Measurements from ENCODE around the gene CDC16.

CDC16 gene

DNA sequence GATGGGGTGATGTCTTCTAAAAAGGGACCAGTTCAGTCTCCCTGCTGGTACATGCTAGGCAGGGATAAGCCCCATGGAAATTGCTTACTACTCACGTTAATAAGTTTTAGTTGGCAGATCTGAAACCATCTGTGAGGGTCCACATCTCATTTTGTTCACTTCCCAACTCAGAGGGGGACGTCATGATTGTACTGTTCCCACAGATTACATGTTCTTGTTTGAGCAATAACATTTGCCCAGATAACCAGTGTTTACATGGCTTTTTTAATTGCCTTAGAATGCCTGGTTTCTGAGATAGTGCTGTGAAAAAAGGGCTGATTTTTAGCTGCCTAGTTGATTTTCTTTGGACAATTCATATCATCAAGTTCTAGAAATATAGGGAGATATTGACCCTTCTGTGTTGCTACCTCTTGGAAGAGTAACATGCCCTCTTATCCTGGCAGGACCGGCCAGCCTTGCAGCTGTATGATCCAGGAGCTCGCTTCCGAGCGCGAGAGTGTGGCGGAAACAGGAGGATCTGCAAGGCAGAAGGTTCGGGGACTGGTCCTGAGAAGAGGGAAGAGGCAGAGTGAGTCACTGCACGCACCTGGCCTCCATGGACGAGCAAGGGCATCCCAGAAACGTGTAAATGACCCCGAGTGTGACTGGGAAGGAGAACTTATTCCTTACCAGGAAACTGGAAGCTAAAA, 69.8 kb downstream of the CDC16 start:
- no peak for DNase-seq

GRCh38 chr13:114309086-114309485, 74.4 kb downstream of the CDC16 start:
- no peak for DNase-seq

GRCh38 chr13:114309806-114310410, 75.2 kb downstream of the CDC16 start:
- no peak for DNase-seq

DNA sequence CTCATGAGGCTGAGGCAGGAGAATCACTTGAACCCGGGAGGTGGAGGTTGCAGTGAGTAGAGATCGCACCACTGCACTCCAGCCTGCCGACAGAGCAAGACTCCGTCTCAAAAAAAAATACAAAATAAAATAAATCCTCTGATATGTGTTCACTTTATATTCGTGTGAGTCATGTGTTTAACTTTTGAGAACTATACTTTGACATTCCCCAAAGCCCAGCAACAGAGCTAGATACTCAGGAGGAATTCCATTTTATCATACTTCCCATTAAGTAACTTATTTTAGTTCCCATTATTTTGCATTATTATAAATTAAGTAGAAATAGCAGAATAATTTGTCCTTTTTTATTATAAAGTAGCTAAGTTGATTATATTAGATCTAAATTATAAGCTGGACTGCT, 76.3 kb downstream of the CDC16 start:
- DNase-seq, result peak; percentile 30

DNA sequence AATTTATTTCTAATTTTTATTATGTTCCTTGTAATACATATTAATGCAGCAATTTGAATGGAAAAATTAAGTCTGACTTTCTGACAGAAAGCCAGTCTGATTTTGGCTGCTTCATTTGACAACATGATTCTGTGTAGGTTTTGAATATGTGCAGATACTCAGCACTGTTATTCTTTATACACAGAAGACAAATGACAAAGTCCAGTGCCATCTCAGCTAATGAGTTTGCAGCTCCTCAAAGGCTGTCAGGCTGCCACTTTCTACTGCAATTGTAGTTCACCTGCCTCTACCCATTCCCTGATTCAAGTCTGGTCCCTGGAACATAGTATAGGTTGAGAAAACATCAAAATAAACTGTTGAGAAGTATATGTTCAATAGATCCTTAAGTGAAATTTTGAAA, 76.7 kb downstream of the CDC16 start:
- DNase-seq, result no peak

GRCh38 chr13:114311908-114312307, 77.2 kb downstream of the CDC16 start:
- no peak for DNase-seq

DNA sequence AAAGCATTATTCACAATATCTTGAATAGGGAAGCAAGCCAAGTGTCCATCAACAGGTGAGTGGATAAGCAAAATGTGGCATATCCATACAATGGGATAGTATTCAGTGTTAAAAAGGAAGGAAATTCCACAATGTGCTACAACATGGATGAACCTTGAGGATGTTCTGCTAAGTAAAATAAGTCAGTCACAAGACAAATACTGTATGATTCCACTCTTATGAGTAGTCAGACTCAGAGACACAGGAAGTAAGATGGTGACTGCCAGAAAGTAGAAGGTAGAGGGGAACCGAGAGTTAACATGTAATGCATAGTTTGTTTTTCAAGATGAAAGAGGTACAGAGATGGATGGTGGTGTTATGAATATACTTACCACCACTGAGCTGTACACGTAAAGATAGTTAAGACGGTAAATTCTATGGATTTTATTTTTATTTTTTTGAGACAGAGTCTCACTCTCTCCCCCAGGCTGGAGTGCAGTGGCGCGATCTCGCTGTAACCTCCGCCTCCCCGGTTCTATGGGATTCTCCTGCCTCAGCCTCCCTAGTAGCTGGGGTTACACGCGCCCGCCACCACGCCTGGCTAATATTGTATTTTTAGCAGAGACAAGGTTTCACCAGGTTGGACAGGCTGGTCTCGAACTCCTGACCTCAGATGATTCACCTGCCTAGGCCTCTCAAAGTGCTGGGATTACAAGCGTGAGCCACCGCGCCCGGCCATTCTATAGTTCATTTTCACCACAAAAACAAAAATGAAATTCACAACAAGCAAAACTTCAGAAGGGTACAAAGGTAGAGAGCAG, 78.6 kb downstream of the CDC16 start:
- peak; percentile 39 for DNase-seq

DNA sequence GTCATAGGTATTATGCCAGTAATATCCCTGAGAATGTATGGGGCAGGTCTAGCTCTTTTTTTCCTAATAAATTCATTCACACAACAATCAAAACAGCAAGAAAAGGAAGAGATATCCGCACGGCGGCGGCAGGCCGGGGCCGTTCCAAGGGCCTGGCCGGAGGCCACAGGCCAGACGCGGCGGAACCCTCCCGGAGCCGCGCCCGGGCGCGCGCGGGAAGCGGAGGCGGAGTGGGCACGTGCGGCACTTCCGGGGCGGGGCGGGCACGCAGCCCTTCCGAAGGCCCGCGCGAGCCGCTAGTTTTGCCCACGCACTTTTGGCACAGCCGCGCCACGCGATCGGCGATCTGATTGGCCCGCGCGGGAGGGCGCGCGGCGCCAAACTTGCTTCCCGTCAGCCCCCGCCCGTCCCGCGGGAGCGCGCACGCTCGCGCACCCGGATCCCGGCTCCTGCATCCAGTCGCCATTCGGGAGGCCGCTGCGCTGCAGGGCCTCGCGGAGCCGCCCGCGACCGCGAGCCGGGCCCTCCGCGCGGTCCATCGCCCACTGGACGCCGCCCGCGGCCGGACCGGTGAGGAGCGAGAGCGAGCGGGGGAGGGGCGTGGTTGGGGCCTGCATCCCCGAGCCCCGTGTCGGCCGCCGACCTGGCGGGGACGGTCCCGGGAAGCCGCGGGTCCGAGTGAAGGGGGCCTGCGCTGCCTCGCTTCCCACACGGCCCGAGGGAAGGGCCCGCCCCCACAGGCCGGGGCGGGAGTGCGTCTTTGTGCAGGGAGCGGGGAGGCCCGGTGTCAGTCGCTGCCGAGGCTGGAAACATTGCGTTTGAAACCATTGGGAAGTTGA, 79.6 kb downstream of the CDC16 start, which contains the start of gene CHAMP1:
CHAMP1 (plus strand) TSS at position 430 of the 839 bp plus-strand sequence. CDS start 9,340 bp downstream, outside the sequence.
- DNase-seq, result peak; percentile 96

DNA sequence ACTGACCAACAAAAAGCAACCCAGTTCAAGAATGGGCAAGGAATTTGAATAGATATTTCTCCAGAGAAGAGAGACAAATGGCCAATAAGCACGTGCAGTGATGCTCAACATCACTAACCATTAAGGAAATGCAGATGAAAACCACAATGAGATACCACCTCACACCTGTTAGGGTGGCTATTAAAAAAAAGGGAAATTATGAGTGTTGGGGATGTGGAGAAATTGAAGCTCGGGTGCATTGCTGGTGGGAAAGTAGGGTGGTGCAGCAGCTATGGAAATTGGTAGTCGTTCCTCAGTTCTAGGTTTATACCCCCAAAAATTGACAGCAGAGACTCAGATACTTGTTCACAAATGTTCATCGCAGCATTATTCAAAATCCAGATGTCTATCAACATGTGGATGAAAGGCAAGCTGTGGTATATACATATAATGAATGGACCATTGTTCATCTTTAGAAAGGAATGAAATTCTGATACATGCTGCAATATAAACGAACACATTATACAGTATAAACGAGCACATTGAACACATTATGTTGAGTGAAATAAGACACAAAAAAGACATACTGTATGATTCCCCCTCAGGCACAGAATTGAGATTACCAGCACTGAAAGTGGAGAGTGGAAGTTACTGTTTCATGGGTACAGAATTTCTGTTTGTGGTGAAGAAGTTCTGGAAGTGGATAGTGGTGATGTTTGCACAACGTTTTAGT, 80.5 kb downstream of the CDC16 start:
- DNase-seq, result no peak

DNA sequence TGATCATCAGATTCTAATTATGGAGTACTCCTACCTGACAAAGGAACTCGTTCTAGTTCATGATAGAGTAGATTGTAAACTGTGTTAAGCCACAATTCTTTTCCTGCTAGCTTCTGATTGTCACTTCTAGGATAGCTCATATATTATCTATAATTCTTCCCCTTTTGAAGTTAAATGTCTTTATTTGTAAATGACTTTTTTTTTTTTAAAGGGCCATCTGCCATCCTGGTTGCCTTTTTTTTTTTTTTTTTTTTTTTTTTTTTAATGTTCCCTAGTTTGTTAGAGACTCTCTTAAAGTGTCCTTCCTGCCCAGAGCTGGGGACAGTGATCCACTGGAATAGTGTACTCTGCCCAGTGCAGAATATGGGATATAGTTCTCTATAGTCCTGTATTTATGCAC, 83.9 kb downstream of the CDC16 start:
- no peak for DNase-seq

DNA sequence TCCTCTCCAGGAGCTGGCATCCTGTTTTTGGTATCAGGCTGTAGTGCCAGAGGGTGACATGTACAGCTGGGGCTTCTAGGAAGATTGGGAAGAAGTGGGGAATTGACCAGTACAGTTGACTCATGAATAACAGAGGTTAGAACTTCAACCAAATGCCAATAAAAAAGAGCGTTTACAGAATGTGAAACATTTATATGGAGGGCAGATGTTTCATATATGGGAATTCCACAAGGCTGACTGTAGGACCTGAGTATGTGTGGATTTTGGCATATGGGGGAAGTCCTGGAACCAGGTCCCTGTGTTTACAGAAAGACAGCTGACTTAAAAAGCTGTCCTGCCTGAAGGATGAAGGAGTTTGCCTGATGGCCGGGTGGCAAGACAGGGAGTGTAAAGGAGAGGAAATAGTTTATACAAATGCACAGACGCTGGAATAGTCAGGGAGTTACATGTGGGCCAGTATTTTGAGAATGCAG, 84.8 kb downstream of the CDC16 start:
- peak; percentile 95 for DNase-seq

- DNase-seq, result no peak
Measured at GRCh38 chr13:114320065-114320464, 85.4 kb downstream of the CDC16 start.

- DNase-seq, result no peak
Measured at GRCh38 chr13:114321256-114321655, 86.6 kb downstream of the CDC16 start.

All from HCEC 1CT (cell line).